Mucosa of descending colon (tissue), 3 donors: ENCODE measurements around the gene VPS37C. TPM values are rescaled to one million over a fixed set of nuclear protein-coding genes. Genes with fewer than 3 reads are reported as not detected.

Experiments
- ATAC-seq: fragments of 200-7000 bp; cut with Tn5 transposase; one replicate; pipeline ENCODE4 v1.9.1; 2020; ENCODE audit warnings: mild to moderate bottlenecking, moderate library complexity
- DNase-seq, 3 donors: peaks; one replicate each; pipeline ENCODE4 v3.0.0-alpha.2; 2020
- H3K36me3 ChIP-seq: fragments of 200-600 bp; one replicate; pipeline ENCODE4 v1.8.0; 2021; ENCODE audit warnings: low read depth, mild to moderate bottlenecking
- H3K4me1 ChIP-seq: fragments of 200-600 bp; one replicate; pipeline ENCODE4 v1.8.0; 2021; ENCODE audit warnings: low read depth, mild to moderate bottlenecking
- H3K4me3 ChIP-seq: fragments of 200-600 bp; one replicate; pipeline ENCODE4 v1.8.0; 2021; ENCODE audit warnings: mild to moderate bottlenecking
- H3K9me3 ChIP-seq: fragments of 200-600 bp; one replicate; pipeline ENCODE4 v1.8.0; 2021; ENCODE audit warnings: mild to moderate bottlenecking
- intact Hi-C, 2 donors: fragments of 100-400 bp; cut with DNase I in 1 of 2; cut with micrococcal nuclease in 1 of 2; formaldehyde crosslinking; loops; one replicate each; pipeline versions ENCODE4 v1.11.0 to v1.11.1; 2022; cut with DNase I, micrococcal nuclease
- total RNA-seq, 3 donors: library from RNA; stranded (reverse); fragmentation: NEBNext Ultra II Directional in 2 of 3; extraction: Animal tissue kit (Norgen Biotek cat#: 25700) in 2 of 3; gene quantifications; one replicate each; pipeline versions ENCODE4 v1.2.1 to v1.2.4, GENCODE V29; 2021 to 2023
- TF ChIP-seq, protein P1 (sequence below): fragments of 200-600 bp; IDR thresholded peaks from one replicate; pipeline ENCODE4 v1.8.0; 2022; ENCODE audit warnings: antibody characterized with exemption, mild to moderate bottlenecking
- donor health status: DM: no; HTN: no; CAD: no; lungs with moderate emphysema.
- donor health status: DM: no; HTN: no; CAD: no.
- donor health status: DM: no; HTN: yes; CAD: no.

The VPS37C gene
- total RNA-seq, 3 donors from 2014 or later, result 28.5 to 30.8 (median 28.5) TPM

DNA sequence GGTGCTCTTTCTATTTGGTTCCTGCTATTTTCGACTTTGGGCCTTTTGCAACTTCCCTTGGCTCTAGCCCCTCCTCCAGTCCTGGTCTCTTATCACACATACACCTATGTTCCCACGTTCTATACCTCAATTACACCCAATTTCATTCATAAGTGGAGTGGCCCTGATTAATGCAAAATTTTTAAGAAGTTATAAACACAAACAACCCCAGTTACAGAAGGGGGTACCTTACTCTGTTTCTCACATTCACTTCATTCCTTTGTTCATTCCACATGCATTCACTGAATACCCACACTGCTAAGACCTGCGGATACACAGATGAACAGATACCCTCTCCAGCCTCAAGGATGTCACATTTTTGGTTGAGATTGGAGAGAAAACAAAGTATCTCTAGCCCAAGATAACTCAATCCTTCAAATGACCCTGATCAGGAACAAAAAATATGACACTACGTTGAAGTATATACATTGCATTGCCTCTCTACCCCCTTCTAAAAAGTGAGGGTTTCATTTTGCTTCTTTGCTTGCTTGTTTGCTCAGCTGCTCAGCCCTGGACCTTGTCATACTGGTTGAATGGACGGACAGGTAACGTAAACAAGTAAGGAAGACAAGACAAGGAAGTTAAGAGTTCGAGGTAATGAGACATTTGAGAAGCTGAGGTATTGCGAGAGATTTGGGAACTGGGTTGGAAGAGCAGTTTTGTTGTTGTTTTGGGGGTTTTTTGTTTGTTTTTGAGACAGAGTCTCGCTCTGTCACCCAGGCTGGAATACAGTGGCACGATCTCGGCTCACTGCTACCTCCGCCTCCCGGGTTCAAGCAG is 3.6 kb upstream of the VPS37C start:
- Histone ChIP-seq H3K36me3 (no peaks in the 10 kb centered on the region), H3K9me3 (no peaks in the 10 kb centered on the region), H3K4me3 (no peak overlapping the region), H3K4me1 (peaks cover 14% of the 10 kb centered on the region)
- no peak for DNase-seq
- no peak for ATAC-seq
- TF ChIP-seq, protein P1, sequence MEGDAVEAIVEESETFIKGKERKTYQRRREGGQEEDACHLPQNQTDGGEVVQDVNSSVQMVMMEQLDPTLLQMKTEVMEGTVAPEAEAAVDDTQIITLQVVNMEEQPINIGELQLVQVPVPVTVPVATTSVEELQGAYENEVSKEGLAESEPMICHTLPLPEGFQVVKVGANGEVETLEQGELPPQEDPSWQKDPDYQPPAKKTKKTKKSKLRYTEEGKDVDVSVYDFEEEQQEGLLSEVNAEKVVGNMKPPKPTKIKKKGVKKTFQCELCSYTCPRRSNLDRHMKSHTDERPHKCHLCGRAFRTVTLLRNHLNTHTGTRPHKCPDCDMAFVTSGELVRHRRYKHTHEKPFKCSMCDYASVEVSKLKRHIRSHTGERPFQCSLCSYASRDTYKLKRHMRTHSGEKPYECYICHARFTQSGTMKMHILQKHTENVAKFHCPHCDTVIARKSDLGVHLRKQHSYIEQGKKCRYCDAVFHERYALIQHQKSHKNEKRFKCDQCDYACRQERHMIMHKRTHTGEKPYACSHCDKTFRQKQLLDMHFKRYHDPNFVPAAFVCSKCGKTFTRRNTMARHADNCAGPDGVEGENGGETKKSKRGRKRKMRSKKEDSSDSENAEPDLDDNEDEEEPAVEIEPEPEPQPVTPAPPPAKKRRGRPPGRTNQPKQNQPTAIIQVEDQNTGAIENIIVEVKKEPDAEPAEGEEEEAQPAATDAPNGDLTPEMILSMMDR, result no peak
- intact Hi-C loops, result no loop called here

DNA sequence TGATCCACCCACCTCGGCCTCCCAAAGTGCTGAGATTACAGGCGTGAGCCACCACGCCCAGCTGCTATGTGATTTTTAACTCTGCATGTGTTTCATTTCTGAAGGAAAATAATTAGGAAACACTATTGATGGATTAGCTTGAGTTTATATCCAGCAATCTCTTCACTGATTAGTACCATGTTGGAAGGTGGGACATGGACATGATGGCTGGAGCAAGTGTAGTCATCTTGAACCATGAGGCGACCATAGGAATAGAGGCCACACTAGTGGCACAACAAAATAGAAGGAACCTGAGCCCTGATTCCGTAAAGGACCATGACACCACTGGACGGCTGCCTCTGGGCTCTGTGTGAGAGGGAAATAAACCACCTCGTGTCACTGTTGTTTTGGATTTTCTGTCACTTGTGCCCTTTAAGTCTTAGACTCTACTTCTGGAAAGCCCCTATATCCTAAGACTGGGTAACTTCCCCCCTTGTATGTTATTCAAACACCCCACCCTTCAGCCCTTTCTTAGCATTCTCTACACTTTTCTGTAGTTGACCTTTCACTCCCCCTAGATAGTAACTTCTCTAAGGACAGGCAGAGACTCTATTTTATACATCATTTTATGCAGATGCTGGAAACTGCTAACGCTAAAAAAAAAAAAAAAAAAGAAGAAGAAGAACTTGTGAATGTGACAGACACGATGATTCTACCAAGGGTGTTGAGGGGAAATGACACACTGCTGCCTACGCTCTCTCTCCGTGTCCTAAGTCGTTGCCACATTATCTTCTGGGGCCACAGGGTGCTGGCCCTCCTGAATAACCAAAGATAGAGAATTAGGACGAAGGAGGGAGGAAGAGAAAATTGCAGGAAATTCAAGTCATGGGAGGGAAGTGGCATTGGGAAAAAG is 2.7 kb upstream of the VPS37C start:
- Histone ChIP-seq H3K9me3 (no peaks in the 10 kb centered on the region), H3K36me3 (no peaks in the 10 kb centered on the region), H3K4me3 (no peak overlapping the region), H3K4me1 (peaks cover 22% of the 10 kb centered on the region)
- intact Hi-C loops, result no loop called here
- TF ChIP-seq, protein P1, result no peak
- no peak for DNase-seq
- ATAC-seq, result no peak

DNA sequence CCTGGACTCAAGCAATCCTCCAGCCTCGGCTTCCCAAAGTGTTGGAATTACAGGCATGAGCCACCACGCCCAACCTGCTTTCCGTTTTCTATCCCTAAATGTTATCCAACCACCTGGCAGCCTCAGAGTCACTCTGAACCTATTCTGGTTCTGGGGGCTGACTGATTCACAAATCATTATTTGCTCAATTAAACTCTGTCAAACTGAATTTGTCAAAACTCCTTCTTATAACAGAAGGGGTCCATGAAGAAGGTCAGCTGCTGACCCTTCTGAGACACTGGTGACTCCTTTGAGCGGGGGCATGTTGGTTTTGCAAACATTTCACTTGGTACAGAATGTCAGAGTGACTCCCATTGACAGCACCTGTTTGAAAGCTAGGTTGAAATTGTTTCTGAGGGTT is 1.8 kb upstream of the VPS37C start:
- TF ChIP-seq, protein P1, result no peak
- Histone ChIP-seq H3K36me3 (no peaks in the 10 kb centered on the region), H3K4me1 (peaks cover 32% of the 10 kb centered on the region), H3K4me3 (no peak overlapping the region), H3K9me3 (no peaks in the 10 kb centered on the region)
- intact Hi-C loops, result no loop called here
- DNase-seq (no peak), ATAC-seq (no peak)

DNA sequence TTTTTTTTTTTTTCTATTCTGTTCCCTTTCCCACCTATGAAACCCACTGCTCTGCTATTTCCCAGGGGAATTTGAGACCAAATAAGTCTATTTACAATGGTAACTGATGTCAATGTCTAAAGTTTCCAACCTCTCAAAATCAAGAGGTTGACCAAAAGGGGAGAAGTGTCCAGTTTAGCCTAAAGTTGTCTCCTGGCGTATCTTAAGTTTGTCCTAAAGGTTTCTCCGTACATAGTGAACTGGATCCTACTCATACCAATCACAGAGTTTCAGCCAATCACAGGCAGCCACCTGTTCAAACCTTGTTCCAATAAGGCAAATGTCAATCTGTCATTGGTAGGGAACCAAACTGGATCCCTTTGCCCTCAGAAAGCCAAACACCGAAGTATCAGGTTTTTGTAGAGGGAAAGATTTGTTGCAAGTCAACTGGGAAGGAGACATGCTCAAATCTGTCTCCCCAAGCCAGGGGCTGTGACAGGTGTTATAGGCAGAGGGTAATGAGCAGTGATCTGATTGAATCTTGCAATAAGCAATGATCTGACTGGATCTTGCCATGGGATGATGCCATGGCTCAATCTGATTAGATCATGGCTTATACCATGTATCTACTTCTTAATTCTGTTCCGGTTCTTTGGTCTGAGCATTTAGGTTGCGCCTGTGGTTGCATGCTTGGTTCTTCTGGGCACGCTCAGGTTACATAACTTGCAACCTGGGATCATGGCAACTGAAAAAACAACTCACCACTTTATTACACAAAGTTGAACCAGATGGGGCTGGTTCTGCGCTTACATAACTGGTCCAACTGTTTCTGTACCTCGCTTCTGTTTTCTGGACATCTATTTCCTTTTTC is 1.1 kb upstream of the VPS37C start:
- H3K4me3 ChIP-seq, result no peak overlapping the region
- intact Hi-C loops, result no loop called here
- H3K9me3 ChIP-seq, result no peaks in the 10 kb centered on the region
- peaks cover 37% of the 10 kb centered on the region for H3K4me1 ChIP-seq
- TF ChIP-seq, protein P1, result no peak
- H3K36me3 ChIP-seq, result no peaks in the 10 kb centered on the region
- DNase-seq (no peak), ATAC-seq (no peak)

DNA sequence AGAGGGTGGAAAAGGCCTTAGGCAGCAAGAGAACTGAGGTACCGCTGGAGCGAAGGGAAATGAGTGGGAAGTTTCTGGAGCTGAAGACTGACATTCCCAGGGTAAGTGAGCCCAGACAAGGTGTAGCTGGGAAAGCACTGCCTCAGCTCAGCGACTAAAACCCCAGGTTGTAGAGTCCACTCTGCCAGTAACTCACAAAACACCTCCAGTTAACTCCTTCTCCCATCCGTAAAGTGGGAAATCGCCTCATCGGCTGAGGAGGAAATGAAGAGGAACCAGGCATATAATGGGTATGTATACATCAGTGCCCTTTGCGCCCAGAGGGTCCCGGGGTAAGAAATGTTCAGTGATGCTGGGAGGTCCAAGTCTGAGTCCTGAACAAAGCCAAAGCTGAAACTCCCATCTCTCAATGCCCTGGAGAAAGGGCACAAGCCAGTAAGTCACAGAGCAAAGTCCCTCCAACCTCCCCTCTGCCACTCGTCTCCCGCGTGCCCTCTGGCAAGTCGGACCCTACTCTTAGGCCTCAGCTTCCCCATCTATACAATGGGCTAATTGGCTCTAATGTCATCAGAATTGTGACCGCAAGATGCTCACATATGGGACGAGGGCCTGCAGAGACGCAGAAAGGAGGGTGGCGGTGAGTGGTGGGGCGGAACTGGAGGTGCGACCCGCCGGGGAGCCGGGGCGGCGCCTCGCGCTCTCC is 588 bp downstream of the VPS37C start:
- Histone ChIP-seq H3K36me3 (no peaks in the 10 kb centered on the region), H3K9me3 (no peaks in the 10 kb centered on the region), H3K4me1 (peaks cover 38% of the 10 kb centered on the region), H3K4me3 (peak overlapping the region; percentile 65)
- DNase-seq (no peak), ATAC-seq (no peak)
- TF ChIP-seq, protein P1, result no peak
- intact Hi-C loops, result no loop called here
